MG63 (cell line): ENCODE measurements around the gene SNIP1. TPM values are rescaled to one million over a fixed set of nuclear protein-coding genes. Genes with fewer than 3 reads are reported as not detected.
"Not testable (repeated sequence)": the region's sequence is repeated elsewhere in the genome, so short reads cannot be mapped to it uniquely, and the experiment has no call there.

Experiments
- DNase-seq: peaks from one replicate; pipeline ENCODE4 v3.0.0-alpha.2; 2020
- H3K27me3 ChIP-seq: fragments of 250-450 bp; sonication (Bioruptor Pico); 2 replicates; pipeline ENCODE4 v1.5.1; 2020; ENCODE audit warnings: mild to moderate bottlenecking, moderate library complexity
- H3K36me3 ChIP-seq: fragments of 250-450 bp; sonication (Bioruptor Pico); 2 replicates; pipeline ENCODE4 v1.5.1; 2020; ENCODE audit warnings: mild to moderate bottlenecking, moderate library complexity
- H3K4me3 ChIP-seq: fragments of 250-450 bp; sonication (Bioruptor Pico); 2 replicates; pipeline ENCODE4 v1.5.1; 2020; ENCODE audit warnings: mild to moderate bottlenecking, moderate library complexity
- H3K9me3 ChIP-seq: fragments of 250-450 bp; sonication (Bioruptor Pico); 2 replicates; pipeline ENCODE4 v1.5.1; 2020; ENCODE audit warnings: mild to moderate bottlenecking, moderate library complexity
- total RNA-seq: library from RNA; depleted of rRNA; stranded (reverse); fragments of >200 nt; shearing (Covaris generic); gene quantifications from 2 replicates; pipeline ENCODE4 v1.2.3, GENCODE V29; 2014; ENCODE audit warnings: low replicate concordance

SNIP1 gene
- total RNA-seq, 1 experiment from 2014 or later: 7.2 TPM

- H3K27me3 ChIP-seq: no peaks in the 10 kb centered on the region
- no peaks in the 10 kb centered on the region for H3K9me3 ChIP-seq
- H3K4me3 ChIP-seq: no peak overlapping the region
- peaks cover 36% of the 10 kb centered on the region for H3K36me3 ChIP-seq
- DNase-seq: peak; percentile 54
These were observed 7.3 kb upstream of the SNIP1 start for GRCh38 chr1:37561133-37562132.

GRCh38 chr1:37560401-37561132 lies 6.5 kb upstream of the SNIP1 start:
- Histone ChIP-seq H3K4me3 (no peak overlapping the region), H3K9me3 (no peaks in the 10 kb centered on the region), H3K27me3 (no peaks in the 10 kb centered on the region), H3K36me3 (peaks cover 27% of the 10 kb centered on the region)
- DNase-seq: no peak

GRCh38 chr1:37559957-37560379 lies 5.9 kb upstream of the SNIP1 start:
- H3K9me3 ChIP-seq, H3K4me3 ChIP-seq, DNase-seq, H3K27me3 ChIP-seq: not testable (repeated sequence)
- peaks cover 21% of the 10 kb centered on the region for H3K36me3 ChIP-seq

- no peak overlapping the region for H3K4me3 ChIP-seq
- no peak for DNase-seq
- peaks cover 4% of the 10 kb centered on the region for H3K9me3 ChIP-seq
- peaks cover 15% of the 10 kb centered on the region for H3K36me3 ChIP-seq
- H3K27me3 ChIP-seq: no peaks in the 10 kb centered on the region
These were observed 5.0 kb upstream of the SNIP1 start for GRCh38 chr1:37559080-37559479.

- Histone ChIP-seq H3K27me3 (no peaks in the 10 kb centered on the region), H3K9me3 (peaks cover 4% of the 10 kb centered on the region), H3K4me3 (no peak overlapping the region)
These were observed 4.3 kb upstream of the SNIP1 start for GRCh38 chr1:37558411-37558810.

GRCh38 chr1:37557402-37557801 lies 3.3 kb upstream of the SNIP1 start:
- no peaks in the 10 kb centered on the region for H3K27me3 ChIP-seq

More at GRCh38 chr1:37558411-37558810, 4.3 kb upstream of the SNIP1 start:
- DNase-seq: no peak
- H3K36me3 ChIP-seq: peaks cover 17% of the 10 kb centered on the region

GRCh38 chr1:37556712-37557196 lies 2.7 kb upstream of the SNIP1 start, which contains the start of gene DNALI1:
TSS of gene DNALI1 (plus strand) at chr1:37556940. CDS start at chr1:37556995, 55 bp downstream.
- no peak within 1 kb of the TSS for H3K4me3 ChIP-seq
- DNase-seq: no peak
- peaks cover 4% of the 10 kb centered on the region for H3K9me3 ChIP-seq
- no peaks in the 10 kb centered on the region for H3K27me3 ChIP-seq
- H3K36me3 ChIP-seq: peaks cover 15% of the 10 kb centered on the region

More at GRCh38 chr1:37557402-37557801, 3.3 kb upstream of the SNIP1 start:
- DNase-seq: no peak
- H3K4me3 ChIP-seq: no peak overlapping the region
- H3K9me3 ChIP-seq: peaks cover 4% of the 10 kb centered on the region
- H3K36me3 ChIP-seq: peaks cover 13% of the 10 kb centered on the region

GRCh38 chr1:37553598-37553926 lies 531 bp downstream of the SNIP1 start:
- no peak for DNase-seq
- no peaks in the 10 kb centered on the region for H3K27me3 ChIP-seq
- peak overlapping the region; percentile 99 for H3K4me3 ChIP-seq
- H3K9me3 ChIP-seq: peaks cover 4% of the 10 kb centered on the region
- peaks cover 40% of the 10 kb centered on the region for H3K36me3 ChIP-seq

GRCh38 chr1:37549341-37549740 lies 4.8 kb downstream of the SNIP1 start:
- DNase-seq: no peak
- no peak overlapping the region for H3K4me3 ChIP-seq
- H3K9me3 ChIP-seq: peaks cover under 1% of the 10 kb centered on the region; the same call in 1 of the 2 replicates
- peaks cover 62% of the 10 kb centered on the region for H3K36me3 ChIP-seq
- H3K27me3 ChIP-seq: no peaks in the 10 kb centered on the region

GRCh38 chr1:37545019-37545418 lies 9.1 kb downstream of the SNIP1 start:
- H3K9me3 ChIP-seq: no peaks in the 10 kb centered on the region
- no peak overlapping the region for H3K4me3 ChIP-seq
- no peaks in the 10 kb centered on the region for H3K27me3 ChIP-seq
- peaks cover 55% of the 10 kb centered on the region for H3K36me3 ChIP-seq
- DNase-seq: no peak

GRCh38 chr1:37544530-37544929 lies 9.6 kb downstream of the SNIP1 start:
- DNase-seq: no peak
- peaks cover 55% of the 10 kb centered on the region for H3K36me3 ChIP-seq
- H3K27me3 ChIP-seq: no peaks in the 10 kb centered on the region
- no peak overlapping the region for H3K4me3 ChIP-seq
- no peaks in the 10 kb centered on the region for H3K9me3 ChIP-seq

- Histone ChIP-seq H3K9me3 (no peaks in the 10 kb centered on the region), H3K27me3 (no peaks in the 10 kb centered on the region), H3K36me3 (peaks cover 69% of the 10 kb centered on the region), H3K4me3 (no peak overlapping the region)
- DNase-seq: no peak
These were observed 13.9 kb downstream of the SNIP1 start for GRCh38 chr1:37540036-37540785.

GRCh38 chr1:37539154-37539553 lies 14.9 kb downstream of the SNIP1 start:
- DNase-seq, H3K4me3 ChIP-seq, H3K27me3 ChIP-seq, H3K9me3 ChIP-seq: not testable (repeated sequence)
- H3K36me3 ChIP-seq: peaks cover 70% of the 10 kb centered on the region

- H3K4me3 ChIP-seq: no peak overlapping the region
- no peaks in the 10 kb centered on the region for H3K9me3 ChIP-seq
- no peaks in the 10 kb centered on the region for H3K27me3 ChIP-seq
- H3K36me3 ChIP-seq: peaks cover 61% of the 10 kb centered on the region
- peak; percentile 43 for DNase-seq
These were observed 16.7 kb downstream of the SNIP1 start for GRCh38 chr1:37537378-37537777.

- H3K9me3 ChIP-seq: no peaks in the 10 kb centered on the region
- no peaks in the 10 kb centered on the region for H3K27me3 ChIP-seq
- H3K36me3 ChIP-seq: peaks cover 33% of the 10 kb centered on the region
- no peak overlapping the region for H3K4me3 ChIP-seq
- DNase-seq: no peak
These were observed 20.6 kb downstream of the SNIP1 start for GRCh38 chr1:37533317-37534093.
